Stimulated activated CD4-positive, alpha-beta T cell treated with anti-CD3 and anti-CD28 coated beads, TNF-alpha, amount 100 ng/mL, for 24 hours (primary cell): ENCODE measurements around the gene SDK2.

Experiments
- DNase-seq, 3 experiments: peaks; one replicate each; pipeline ENCODE4 v3.0.0-alpha.2; 2020; ENCODE audit warnings: low read depth in 3 of 3

SDK2 gene

DNA sequence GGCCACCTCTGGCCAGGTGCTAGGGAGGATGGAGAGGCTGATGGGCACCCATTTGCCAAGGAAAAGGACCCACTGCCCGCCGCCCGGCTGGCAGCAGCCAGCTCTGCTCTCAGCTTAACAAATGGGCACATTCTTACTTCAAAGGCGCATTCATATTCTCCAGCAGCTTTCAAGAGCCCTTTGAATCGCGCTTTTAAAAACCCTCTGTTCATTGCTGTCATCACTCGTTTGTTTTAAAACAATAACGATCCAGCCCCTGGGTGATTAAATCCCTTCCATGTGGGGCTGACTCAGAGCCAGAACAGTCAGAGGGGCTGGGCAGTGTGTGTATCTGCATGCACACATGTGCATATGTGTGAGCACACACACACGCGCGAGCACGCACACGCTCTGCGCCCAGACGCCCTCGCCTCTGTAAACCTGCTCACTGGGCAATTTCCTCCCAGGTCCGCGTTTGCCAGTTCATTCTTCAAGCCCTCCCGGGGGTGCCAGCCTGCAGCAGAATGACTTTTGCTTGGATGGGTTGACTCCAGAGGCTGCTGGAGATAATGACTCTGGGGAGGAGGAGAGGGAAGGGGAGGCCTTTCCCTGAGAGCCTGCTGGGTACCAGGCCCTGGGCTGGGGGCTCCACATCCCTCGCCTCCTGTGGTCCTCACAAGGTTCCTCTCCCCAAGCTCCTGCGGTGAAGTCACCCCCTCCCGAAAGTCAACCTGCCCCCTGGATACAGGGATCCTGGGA lies 133.1 kb downstream of the SDK2 start:
- no peak for DNase-seq

DNA sequence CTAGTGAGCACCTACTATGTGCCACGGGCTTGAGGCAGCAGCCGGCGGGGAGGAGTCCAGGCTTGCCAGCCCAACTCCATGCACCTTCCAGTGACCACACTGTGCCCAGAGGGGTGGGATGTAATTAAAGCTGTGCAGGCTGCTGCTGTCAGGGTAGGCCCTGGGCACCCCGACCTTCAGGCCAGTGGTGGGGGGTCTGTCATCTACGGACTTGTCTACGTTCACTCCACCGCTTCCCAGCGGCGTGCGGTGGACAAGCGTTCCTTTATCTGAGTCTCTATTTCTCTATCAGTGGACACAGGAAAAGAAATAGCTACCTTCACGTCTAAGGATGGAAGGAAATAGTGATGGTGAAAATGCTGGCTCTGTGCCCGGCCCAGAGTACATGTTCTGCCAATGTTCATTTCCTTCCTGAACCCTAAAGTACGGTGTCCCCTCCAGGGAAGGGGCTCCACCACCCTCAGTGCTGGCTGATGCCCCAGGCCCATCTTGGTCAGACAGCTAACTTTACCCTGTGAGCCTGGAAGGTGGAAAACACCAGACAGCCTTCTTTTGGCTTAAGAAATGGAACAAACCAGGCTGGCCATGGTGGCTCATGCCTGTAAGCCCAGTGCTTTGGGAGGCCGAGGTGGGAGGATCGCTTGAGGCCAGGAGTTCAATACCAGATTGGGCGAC lies 135.2 kb downstream of the SDK2 start:
- no peak for DNase-seq

DNA sequence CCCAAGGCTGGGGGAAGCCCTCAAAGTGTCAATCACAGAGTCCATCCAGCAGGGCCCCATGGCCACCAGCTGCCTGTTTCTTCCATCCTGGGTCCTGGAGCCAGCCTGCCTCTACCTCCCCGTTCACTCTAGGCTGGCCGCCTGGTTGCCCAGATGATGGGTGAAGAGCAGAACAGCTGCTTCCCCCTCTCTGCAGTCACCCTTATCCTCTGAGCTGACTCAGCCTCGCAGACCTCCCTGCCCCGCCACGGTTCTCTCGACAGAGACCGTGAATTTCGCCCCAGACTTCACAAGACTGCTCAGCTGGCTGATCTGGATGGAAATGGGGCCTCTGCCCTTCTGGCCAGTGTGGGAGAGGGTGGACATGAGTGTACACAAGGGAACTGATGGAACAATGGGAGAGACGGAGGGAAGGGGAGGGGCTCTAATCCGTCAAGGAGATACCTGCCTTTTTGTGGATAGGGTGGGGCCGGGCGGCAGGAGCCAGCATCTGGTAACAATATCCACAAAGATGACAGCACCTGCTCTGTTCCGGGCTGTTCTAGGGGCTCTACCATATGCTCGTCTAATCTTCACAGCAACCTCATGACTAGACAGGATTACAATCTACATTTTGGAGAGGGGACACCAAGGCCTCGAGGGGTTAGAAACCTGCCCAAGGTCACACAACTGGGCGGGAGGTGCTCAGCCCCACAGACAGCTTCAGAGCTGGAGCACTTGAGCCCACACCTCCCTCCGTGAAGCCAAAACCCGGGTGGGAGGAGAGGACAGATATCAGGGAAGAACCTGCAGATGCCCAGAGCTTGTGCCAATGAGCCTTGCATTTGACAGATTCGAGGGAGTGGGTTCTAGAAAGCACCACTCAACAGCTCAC lies 136.0 kb downstream of the SDK2 start:
- no peak for DNase-seq

DNA sequence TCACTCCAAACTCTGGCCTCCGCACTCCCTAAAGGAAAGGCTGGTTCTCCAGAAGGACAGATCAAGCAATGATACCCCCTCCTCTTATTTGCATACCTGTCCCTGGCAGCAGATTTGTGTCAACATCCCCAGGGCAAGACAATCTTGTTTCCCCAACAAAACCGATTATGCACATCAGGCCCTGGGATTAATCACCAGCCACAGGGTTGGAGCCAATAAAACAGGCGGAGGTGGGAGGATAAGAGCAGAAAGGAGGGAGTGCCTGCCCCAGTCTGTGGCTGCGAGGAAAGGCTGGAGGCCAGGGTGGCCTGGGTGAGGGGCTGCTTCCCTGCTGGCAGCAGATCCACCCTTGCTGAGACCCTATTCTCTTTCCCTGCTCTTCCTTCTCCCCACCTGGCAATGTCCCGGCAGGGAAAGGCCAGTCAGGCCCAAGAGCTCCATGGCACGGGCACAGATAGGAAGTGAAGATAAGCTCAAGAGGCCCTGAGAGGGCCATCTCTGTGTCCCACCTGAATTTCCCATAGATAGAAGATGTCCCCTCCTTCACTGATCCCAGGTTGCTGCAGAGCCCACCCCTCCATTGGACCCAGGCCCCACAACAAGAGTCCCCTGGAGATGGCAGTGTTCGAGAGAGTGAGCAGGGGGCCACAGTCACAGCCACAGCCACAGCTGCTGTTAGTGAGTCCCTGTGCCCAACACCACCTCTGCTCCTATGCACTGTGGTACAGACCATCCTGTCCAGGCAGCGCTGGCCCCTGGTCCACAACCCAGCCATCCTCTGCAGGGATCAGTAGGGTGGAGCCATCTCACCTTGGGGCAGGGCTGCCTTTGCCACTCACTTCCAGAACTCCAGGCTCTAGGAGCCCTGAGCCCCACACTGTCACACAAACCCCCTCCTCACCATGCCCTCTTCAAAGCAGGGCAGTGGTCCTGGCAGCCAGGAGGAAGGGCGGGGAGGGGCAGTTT lies 137.5 kb downstream of the SDK2 start:
- DNase-seq = no peak

DNA sequence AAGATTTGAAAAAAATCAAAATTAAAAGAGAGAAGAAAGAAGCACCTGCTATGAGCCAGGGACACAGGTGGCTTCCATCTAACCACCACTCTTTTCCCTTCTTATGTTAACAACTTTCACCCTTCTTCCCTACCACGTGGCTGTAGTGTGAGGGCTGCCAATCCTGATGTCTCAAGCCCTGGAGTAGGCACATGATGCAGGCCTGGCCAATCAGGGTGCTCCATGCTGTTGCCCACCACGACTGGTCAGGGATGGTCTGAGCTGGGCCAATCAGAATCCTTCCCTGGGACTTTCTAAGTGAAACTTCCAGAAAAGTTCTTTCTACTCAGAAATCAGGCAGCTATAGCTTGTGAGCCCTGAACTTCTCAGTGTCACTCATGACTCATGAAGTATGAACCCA lies 140.7 kb downstream of the SDK2 start:
- no peak for DNase-seq

DNA sequence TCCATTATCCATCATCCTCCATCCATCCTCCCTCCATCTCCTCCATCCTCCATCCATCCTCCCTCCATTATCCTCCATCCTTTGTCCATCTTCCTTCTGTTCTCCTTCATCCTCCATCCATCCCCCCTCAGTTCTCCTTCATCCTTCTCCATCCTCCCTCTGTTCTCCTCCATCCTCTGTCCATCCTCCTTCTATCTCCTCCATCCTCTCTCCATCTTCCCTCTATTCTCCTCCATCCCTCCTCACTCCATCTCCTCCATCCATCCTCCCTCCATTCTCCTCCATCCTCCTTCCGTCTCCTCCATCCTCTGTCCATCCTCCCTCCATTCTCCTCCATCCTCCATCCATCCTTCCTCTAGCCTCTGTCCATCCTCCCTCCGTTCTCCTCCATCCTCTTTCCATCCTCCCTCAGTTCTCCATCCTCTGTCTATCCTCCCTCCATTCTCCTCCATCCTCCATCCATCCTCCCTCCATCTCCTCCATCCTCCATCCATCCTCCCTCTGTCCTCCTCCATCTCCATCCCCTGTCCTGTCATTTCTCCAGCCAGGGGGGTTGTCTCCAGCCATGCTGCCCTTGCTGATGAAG lies 143.7 kb downstream of the SDK2 start:
- no peak for DNase-seq

DNA sequence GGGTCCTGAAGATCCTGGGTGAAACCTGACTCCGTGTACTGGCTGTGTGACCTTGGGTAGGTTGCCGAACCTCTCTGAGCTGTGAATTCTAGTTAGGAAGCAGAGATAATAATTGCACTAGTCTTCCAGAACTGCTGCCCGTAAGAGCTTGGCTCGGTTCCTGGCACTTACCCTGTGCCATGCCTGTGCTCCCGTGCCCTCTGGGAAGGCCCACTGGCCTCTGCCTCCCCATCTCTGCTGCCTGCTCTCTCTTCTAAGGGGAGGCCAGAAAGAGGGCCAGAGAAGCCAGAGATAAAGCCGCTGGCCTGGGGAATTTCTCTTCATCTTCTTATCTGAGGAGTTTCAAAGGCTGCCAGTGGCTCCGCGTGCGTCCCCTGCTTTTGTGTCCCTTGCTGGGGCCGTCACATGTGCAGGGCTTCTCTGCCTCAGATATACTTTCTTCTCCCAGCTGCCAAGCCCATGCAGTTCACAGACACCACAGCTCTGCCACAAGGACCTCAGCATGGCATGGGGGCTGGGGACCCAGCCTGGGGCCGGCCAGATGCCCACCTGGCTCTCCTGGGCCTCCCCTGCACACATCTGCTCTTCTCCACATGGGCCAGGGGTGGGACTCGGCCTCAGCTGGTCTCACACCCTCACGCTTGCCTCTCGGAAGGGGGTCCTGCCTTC lies 145.2 kb downstream of the SDK2 start:
- DNase-seq = no peak

DNA sequence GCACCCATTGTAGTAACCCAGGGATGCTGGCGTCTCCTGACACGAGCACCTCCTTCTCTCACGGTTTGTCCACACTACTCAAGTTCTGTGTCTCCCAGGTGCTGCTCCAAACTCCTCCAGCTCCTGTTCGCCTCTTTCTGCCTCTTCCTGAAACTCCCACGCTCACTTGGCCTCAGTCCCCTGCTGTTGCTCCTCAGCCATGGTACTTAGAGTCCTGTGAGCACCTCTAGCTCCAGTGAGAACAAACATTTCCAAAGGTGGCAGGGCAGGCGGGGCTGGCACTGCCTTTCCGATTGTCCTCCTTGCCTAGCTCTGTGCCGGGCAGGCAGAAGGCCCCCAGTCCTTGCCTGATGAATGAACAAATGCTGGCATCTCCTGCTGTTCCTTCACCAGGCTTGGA lies 146.1 kb downstream of the SDK2 start:
- DNase-seq = no peak

DNA sequence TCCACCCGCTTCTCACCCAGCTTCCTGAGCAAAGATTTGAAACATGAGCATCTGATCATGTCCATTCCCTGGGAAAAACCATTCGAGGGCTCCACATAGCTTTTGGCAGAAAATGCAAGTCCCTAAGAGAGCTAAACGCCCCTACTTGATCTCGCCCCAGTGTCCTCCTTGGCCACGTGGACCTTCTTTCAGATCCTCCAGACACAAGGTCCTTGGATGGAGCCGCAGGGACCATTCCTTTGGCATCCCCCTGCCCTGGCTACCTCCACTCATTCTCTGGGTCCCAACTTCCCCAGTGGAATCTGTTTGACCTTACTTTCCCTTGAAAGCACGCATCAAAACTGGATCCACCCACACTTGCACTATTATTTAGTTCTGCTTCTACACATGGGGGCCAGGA lies 146.5 kb downstream of the SDK2 start:
- no peak for DNase-seq

DNA sequence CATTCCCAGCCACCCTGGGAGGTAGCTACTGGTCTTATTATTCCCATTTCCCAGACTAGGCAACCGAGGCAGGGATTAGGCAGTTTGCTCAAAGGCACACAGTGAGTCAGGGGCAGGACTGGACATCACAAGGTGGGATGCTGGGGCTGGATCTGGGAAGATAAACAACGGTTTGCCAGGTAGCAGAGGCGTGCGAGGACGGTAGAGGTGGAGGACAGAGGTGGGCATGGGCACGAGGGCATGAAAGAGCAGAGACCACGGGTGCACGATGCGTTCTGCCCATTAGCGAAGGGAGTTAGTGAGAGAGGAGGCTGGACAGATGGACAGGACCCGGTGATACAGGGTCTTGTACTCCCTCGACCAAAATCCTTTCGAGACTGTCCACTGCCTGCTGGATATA lies 148.0 kb downstream of the SDK2 start:
- DNase-seq = no peak

DNA sequence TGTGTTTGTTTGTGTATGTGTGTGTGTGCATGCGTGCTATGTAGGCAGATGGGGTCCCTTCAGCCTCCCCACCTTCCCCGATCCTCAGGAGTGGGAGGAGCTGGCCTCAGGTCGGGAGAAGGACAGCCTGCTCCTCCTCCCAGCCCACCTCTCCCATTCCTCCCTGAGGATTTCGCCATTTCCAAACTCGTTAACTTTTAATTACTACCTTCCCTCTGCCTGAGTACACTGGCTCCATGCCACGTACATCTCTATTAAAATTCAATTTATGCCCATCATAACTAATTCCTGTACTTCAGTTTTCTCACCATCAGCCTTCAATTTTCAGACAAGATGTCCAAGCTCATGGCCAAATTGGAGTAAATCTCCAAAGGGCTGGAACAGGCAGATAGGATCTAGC lies 148.6 kb downstream of the SDK2 start:
- DNase-seq = no peak

DNA sequence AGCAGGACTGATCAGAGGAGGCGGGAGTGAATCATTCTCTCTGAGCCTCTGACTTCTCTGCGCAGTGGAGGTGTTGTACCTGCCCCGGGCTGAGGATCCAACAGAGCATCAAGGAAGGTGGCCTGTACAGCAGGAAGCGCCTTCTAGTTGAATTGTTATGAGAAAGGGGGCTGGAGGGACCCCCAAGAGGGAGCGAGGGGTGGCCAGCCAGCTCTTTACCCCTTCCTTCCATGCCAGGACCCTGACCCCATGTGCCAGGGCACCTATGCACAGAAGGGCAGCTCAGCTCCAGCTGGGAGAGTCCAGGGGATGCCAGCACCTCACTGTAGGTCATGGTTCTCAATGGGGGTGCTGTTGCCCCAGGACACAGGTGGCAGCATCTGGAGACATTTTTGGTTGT lies 149.3 kb downstream of the SDK2 start:
- no peak for DNase-seq

DNA sequence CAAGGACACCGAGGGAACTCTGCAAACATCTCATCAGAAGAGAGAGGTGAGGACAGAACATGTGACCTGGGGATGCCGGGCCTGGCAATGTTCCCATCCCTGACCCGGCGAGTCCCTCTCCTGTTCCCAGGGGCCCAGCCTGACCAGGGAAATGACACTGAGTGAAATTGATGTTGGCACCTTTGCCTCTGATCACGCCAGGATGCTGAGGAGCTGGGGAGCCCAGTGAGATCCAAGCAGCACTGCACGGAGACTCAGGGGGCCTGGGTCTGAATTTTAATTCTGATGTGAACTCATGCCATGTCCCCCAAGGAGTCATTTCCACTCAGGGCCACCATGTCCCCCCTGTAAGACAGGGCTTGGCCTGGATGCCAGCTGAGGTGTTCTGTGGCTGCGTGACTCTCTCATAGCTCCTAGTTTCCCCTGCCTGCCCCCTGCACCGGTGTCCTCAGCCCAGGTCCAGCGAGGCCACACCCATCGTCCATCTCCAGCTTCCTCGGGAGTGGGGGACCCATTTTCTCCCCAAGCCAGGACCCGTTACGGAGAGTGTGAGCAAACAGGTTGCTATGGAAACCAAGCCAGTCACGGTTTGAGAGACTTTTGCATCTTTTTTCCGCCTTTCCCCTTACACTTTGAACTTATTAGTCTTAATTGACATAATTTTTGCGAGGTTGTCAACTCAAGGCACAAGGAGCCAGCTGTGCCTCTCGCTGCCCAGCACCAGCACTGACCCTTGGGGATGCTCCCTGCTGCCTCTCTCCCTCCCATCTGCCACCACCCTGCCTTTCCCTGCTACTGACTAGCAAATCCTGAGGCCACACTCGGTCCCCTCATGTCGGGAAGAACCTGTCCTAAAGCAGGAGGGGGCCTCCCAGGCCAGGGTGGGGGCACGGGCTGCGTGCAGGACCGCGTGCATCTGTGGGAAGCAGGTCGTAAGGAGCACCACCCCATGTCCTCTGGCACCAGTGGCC lies 150.0 kb downstream of the SDK2 start:
- DNase-seq = no peak

DNA sequence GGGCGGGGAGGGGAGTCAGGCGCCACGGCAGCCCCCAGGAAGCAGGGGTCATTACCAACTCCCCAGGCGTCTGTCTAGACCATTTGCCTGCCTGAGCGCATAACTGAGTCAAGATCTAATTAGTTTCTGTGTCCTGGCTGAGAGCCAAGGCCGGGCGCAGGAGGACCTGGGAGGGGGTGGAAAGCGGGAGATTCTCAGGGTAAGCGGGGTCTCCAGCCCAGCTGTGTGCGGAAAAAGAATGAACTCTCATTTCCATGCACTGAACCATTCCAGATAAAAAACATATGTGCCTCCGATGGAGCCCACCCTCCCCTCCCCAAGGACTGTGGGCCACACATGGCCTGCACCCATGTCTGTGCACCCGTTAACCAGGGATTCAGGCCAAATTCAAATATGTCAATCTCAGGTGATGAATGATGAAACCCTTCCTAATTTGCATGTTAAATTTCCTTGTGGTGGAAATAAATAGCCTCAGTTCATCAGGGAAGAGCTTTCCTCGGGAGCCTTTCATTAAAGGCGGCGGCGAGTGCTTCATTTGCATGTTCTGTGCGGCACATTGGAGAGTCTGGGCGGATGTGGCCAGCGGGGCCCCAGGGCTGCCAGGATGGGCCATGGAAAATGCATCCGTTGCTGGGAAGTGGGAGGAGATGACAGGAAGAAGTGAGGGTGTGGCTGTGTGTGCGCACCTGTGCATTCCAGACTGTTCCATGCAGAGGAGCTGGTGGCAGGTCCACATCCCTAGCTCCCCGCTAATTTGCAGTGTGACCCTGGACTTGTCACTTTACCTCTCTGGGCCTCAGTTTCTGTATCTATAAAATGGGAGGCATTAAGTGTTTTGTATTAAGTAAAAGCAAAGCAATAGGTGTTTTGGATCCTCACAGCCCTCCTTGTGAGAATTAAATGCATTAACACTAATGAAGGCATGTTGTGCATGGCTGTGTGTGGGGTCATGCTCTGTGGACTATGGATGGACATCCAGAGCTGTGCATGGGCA lies 151.1 kb downstream of the SDK2 start:
- DNase-seq = no peak

DNA sequence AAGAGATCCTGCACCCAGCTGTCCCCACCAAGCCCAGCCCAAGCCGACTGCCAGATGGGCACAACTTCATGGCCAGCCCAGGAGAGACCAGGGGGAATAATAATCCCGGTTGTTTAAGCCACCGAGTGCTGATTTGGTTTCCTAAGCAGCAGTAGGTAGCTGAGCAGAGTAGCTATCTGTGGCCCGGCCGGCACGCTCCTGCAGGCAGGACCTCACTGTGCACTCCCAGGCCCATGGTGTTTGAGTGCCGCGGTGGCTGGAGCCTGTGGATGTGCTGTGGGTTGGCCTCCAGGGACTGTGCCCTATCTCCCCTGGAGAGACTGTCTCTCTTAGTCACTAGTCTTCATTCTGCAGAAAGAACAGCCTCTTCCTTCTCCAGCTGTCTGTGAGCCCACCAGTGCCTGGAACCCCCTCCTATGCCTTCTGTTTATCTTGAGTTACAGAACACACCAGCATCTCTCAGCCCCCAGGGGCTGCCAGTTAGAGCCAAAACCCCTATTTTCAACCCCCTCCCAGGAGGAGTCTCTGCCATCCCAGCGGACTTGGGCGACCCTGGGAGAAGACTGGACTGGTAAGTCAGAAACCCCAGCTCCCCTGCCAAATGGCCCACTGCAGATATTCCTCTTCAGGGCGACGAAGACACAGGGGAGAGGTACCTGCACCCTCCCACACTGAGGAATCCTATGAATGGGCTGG lies 152.0 kb downstream of the SDK2 start:
- DNase-seq = no peak

DNA sequence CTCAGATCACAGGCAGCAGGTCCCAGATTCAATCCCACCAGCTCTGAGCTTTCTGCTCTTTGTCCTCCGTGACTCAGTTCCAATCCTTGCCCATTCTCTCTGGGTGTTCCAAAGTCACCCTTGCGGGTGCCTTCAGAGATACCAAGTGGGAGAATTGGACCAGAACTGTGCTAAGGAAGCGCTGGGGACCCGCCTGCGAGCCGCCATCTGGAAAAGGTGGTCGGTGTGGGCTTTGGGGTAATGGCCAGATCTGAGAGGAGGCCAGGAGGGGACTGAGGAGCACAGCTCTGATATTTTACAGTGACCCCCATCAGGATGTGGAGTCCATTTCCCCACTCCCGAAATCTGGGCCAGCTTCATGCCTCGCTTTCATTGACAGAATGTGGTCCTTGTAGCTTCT lies 152.6 kb downstream of the SDK2 start:
- no peak for DNase-seq

DNA sequence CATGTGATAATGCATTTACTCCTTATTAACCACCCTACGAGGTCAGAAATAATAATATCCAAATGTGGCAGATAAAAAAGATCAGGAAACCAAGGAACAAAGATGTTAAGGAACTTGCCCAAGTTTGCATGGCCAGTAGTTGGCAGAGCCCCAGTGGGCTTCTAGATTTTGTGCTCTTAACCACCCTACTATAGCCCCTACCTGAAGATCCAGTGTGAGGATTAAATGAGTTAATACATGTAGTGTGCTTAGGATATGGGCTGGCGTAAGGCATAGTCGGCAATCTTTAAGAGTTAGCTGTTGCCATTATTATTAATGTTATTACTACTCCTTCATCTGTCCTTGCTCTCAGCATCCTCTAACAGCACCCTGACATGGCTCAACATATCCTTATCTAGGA lies 153.4 kb downstream of the SDK2 start:
- no peak for DNase-seq

DNA sequence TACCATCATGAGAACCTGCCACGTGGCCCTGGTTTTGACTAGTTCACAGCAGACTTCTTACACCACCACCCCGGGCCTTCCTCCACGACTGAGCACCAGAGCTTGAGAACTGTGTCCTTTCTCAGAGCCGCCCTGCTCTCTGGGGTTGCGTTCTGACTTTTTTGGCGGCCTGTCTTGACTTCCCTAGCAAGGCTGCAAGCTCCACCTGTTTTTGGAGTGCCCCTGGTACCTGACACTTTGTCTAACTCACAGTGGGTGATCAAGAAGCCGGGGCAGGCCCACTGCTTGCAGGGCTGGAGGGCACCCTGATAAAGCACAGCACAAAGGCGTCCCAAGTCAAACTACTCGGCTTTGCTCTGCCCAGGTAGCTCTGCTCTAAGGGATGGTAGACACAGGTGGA lies 154.3 kb downstream of the SDK2 start:
- no peak for DNase-seq
